CD4-positive, alpha-beta T cell treated with Interleukin-15 for 1 hour (primary cell): ENCODE results near the gene RTN4R.

Experiments used
- DNase-seq: peaks from one replicate; pipeline ENCODE4 v3.0.0-alpha.2; 2020

The RTN4R gene

GRCh38 chr22:20227363-20227762 is 40.8 kb downstream of the RTN4R start:
- DNase-seq, result no peak

GRCh38 chr22:20226760-20227350 is 41.3 kb downstream of the RTN4R start:
- DNase-seq, result no peak

DNA sequence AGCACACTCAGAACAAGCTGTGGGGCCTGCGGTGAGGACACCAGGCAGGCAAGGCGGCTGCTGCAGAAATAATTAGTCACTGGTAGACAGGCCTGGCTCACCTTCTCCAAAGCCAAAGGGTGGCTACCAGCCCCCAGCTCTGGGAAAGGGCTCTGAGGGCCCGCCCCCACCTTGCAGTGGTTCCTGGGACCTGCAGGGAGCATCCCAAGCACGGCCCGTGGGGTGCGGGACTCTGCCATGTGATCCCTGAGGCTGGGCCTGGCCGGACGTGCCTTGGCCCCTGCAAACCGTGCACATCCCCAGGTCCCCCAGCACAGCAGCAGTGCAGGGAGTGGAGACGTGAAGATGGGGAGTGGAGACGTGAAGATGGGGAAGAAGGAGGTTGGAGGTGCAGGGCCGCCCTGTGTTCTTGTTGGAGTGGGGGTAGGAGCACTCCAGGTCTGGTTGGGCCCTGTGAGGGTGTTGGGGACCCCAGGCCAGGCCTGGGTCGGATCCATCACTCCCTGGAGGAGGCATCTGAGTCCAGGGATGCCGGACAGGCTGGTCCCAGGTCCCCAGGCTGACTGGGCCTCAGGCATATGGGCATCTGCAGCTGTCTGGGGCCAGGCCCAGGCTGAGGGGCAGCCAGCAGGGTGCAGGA is 41.9 kb downstream of the RTN4R start:
- DNase-seq, result no peak

DNA sequence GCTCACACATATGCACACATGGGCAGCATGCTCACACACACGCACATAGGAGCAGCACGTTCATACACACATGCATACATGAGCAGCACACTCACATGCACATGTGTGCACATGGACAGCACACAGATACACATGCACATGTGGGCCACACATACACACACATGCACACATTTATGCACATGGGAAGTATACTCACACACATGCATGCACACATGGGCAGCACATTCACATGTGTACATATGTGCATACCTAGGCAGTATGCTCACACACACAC is 42.5 kb downstream of the RTN4R start:
- DNase-seq, result no peak

GRCh38 chr22:20224917-20225692 is 43.0 kb downstream of the RTN4R start:
- no peak for DNase-seq

DNA sequence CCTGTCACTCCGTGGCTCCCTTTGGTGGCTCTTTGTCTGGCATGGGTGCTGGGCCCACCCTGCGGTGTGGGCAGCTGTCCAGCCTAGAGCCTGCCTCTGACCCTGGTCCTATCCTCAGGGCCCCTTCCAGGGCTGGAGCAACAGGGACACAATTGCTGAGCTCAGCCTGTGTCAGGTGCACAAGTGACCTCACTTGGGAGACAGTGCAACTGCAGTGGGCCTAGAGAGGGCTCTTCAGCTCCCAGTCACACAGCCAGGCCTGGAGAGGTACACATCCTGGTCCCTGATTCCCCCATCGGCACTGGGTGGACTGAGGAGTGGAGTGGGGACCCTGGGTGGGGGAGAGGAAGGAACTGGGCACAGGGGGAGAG is 43.9 kb downstream of the RTN4R start:
- DNase-seq, result no peak

GRCh38 chr22:20223421-20224255 is 44.5 kb downstream of the RTN4R start:
- no peak for DNase-seq

- DNase-seq, result no peak
These were observed 45.2 kb downstream of the RTN4R start for GRCh38 chr22:20222764-20223420.

- DNase-seq, result no peak
These were observed 46.4 kb downstream of the RTN4R start for GRCh38 chr22:20221421-20222340.

- DNase-seq, result no peak
These were observed 47.5 kb downstream of the RTN4R start for GRCh38 chr22:20220629-20221026.

GRCh38 chr22:20219667-20220628 is 48.2 kb downstream of the RTN4R start:
- DNase-seq, result no peak

DNA sequence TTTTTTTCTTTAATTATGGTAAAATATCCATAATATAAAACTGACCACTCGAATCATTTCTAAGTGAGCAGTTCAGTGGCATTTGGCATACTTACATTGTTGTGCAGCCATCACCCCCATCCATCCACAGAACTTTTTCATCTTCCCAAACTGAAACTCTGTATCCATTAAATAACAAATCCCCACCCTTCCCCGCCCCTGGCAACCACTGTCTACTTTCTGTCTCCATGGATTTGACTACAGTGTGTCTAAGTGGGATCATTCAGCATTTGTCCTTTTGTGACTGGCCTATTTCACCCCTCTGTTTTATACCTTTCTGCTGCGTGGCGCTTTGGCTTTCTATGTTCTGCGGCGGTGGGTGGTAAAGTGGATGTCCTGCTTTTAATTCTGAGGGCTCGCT is 49.1 kb downstream of the RTN4R start:
- no peak for DNase-seq

- DNase-seq, result no peak
These were observed 49.7 kb downstream of the RTN4R start for GRCh38 chr22:20218326-20218872.

DNA sequence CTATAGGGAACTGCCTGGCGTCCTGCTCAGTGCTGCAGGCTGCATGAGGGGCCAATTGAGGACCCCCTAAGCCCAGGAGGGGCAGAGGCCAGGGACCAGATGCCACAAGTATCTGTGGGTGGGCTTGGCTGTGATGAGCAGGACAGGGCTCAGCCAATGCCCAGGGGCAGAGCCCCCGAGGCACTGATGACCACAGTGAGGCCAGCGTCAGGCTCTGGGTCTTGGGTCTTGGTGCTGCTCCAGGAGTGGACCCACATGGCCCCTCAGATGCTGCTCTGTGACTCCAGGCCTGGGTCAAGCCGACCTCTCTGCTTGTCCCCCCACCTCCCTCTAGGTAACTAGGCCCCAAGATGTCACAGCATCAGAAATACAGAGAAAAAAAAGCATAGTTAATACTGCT is 50.6 kb downstream of the RTN4R start:
- no peak for DNase-seq

DNA sequence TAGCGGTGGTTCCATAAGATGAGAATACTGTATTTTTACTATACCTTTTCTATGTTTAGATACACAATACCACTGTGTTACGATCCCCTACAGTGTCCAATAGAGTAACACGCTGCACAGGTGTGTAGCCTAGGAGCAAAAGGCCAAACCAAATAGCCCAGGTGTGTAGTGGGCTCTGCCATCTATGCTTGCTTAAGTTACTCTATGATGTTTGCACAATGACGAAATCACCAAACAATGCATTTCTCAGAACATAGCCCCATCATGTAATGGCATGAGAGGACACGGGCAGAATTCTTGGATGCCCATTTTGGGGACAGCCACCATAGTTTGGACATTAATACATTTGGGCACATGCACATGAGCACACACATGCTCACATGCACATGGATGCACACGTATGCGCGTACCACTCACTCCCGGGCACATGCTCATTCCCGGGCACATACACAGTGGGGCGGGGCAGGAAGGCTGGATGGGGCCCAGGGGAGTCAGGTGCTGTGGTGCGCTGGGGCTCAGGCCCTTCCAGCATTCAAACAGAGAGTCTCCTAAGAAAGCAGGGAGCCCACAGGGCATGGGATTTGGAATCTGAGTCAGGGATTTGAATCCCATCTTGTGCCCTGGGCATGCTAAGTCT is 51.1 kb downstream of the RTN4R start:
- DNase-seq, result no peak

DNA sequence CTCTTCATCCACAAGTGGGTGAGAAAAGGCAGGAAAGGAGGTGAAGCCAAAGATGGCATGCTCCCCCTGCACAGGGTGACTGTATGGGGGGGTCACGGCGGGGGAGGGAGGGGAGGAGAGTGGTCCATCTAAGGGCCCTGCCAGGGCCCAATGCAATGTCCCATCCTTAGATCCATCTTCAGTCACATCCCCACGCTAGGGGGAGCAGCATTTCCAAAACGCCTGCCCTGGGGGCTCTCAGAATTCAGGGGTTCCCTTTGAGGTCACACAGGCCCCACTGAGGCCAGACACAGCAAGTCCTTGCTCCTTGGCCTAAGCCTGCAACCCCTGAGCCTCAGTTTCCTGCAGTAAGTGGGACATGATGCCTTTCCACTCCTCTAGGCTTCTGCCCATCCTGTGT is 52.4 kb downstream of the RTN4R start:
- DNase-seq, result no peak

DNA sequence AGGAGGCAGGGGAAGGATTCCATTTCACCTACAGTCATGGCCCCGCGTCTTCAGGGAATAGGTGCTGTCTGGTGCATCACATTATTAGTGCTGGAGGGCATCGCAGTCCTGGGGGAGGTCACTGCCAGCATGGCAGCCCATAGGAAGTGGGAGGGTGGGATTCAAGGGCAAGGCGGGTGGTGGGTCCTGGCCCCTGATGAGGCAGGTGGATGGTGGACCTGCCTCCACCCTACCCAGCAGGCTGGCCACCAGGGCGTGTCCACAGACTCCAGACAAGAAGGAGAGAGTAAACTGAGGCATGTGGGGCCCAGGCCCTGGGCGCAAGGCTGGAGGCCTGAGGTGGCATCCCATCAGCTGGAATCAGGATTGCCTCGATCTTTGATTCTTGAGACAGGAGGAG is 53.3 kb downstream of the RTN4R start:
- DNase-seq, result no peak

DNA sequence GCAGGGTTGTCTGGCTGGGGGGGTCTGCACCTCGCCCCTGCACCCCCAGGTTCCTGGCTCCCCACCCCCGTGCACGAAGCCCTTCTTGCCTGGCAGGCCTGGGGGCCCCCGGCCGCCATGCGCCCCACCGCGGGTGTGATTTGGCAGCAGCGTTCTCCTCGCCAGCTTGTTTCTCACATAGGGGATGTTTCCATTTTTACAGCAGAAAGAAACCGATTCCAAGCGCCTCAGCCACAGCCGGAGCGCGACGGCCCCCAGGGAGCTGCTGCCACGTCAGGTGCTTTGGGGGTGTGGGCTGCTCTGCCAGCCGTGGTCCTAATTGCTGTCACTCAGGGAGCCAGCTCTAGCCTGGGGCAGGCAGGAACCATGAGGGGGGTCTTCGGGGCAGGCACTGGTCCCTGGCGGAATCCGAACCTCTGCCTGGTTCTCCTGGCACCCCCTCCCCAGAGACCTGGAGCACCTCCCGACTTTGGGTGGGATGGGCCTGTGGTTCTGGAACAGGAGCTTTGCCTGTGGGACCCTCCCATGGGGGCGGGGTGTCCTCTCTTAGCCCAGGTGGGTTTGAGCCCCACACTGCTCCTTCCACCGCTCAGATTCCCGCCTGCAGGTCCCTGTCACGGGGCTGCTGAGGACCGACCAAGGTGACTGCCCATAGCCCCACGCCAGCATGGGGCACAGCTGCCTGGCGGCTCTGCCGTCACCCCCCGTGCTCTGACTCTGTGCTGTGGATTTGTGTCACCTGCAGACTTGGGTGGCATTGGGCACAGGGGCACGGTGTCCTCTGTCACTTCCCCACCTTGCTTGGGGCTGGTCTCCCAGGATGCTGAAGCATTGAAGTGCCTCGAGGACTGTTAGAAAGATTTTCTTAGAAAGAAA is 54.0 kb downstream of the RTN4R start:
- DNase-seq, result no peak
